Measurements from ENCODE around the gene SLC10A7.

DNA sequence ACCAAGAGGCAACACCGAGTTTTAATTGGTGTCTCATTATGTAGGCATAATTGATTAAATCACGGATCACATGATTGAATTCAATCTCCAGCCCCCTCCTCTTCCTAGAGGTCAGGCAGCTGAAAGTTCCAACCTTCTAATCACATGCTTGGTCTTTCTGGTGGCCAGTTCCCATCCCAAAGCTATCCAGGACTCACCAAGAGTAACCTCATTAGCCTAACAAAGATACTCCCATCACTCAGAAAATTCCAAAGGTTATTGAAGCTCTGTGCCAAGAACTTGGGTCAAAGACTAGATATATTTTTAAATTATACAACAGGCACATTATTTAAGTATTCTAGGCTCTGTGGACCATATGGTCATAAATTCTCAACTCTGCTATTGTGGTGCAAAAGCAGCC lies 65.1 kb downstream of the SLC10A7 start:
- TF ChIP-seq CTCF (IDR thresholded peaks at IDR 0.05; ENCODE audit: low read length) (no peak), EZH2 (optimal IDR thresholded peaks at IDR 0.05; ENCODE audit: low read depth, low read length) (no peak), EZH2phosphoT487 (IDR thresholded peaks at IDR 0.05; ENCODE audit: low read length) (no peak)
